ENCODE data around the gene INPP1.

DNA sequence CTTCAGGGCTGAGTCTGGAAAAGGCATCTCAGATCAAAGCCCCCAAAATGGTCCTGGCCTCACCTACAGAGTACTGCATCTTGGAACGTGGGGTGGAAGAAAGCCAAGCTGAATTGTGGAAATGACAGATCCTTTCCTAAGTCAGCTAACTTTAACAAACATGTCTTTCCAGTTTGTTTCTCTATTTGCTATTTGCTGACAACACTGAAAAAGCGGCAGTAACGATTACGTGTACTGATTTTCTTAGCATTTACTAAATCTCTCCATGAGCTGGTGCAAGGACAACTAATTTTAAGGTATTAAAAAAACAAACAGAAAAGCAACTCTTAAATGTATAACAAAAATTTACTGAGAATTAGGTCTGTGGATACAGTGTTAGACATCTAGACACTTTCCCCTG is 24.9 kb upstream of the INPP1 start:
- TF ChIP-seq, protein P1, sequence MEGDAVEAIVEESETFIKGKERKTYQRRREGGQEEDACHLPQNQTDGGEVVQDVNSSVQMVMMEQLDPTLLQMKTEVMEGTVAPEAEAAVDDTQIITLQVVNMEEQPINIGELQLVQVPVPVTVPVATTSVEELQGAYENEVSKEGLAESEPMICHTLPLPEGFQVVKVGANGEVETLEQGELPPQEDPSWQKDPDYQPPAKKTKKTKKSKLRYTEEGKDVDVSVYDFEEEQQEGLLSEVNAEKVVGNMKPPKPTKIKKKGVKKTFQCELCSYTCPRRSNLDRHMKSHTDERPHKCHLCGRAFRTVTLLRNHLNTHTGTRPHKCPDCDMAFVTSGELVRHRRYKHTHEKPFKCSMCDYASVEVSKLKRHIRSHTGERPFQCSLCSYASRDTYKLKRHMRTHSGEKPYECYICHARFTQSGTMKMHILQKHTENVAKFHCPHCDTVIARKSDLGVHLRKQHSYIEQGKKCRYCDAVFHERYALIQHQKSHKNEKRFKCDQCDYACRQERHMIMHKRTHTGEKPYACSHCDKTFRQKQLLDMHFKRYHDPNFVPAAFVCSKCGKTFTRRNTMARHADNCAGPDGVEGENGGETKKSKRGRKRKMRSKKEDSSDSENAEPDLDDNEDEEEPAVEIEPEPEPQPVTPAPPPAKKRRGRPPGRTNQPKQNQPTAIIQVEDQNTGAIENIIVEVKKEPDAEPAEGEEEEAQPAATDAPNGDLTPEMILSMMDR (IDR thresholded peaks at IDR 0.05; ENCODE audit: low read depth, low read length, missing input control): no peak
- TF ChIP-seq SP1 (IDR thresholded peaks at IDR 0.05) (no peak), TAF1 (conservative IDR thresholded peaks at IDR 0.05) (no peak), YY1 (IDR thresholded peaks at IDR 0.05) (no peak), FOXA1 (IDR thresholded peaks at IDR 0.05) (no peak), GABPA (IDR thresholded peaks at IDR 0.05 in 1 of 2, conservative IDR thresholded peaks at IDR 0.05 in 1 of 2) (no peak), JUND (IDR thresholded peaks at IDR 0.05) (no peak), EGR1 (IDR thresholded peaks at IDR 0.05; ENCODE audit: low read depth in 2 of 2) (no peak)
- TF ChIP-seq, protein P2, sequence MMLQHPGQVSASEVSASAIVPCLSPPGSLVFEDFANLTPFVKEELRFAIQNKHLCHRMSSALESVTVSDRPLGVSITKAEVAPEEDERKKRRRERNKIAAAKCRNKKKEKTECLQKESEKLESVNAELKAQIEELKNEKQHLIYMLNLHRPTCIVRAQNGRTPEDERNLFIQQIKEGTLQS (IDR thresholded peaks at IDR 0.05): no peak
- TF ChIP-seq, protein P3, sequence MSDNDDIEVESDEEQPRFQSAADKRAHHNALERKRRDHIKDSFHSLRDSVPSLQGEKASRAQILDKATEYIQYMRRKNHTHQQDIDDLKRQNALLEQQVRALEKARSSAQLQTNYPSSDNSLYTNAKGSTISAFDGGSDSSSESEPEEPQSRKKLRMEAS (IDR thresholded peaks at IDR 0.05): no peak
- TF ChIP-seq, protein P4, sequence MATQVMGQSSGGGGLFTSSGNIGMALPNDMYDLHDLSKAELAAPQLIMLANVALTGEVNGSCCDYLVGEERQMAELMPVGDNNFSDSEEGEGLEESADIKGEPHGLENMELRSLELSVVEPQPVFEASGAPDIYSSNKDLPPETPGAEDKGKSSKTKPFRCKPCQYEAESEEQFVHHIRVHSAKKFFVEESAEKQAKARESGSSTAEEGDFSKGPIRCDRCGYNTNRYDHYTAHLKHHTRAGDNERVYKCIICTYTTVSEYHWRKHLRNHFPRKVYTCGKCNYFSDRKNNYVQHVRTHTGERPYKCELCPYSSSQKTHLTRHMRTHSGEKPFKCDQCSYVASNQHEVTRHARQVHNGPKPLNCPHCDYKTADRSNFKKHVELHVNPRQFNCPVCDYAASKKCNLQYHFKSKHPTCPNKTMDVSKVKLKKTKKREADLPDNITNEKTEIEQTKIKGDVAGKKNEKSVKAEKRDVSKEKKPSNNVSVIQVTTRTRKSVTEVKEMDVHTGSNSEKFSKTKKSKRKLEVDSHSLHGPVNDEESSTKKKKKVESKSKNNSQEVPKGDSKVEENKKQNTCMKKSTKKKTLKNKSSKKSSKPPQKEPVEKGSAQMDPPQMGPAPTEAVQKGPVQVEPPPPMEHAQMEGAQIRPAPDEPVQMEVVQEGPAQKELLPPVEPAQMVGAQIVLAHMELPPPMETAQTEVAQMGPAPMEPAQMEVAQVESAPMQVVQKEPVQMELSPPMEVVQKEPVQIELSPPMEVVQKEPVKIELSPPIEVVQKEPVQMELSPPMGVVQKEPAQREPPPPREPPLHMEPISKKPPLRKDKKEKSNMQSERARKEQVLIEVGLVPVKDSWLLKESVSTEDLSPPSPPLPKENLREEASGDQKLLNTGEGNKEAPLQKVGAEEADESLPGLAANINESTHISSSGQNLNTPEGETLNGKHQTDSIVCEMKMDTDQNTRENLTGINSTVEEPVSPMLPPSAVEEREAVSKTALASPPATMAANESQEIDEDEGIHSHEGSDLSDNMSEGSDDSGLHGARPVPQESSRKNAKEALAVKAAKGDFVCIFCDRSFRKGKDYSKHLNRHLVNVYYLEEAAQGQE (IDR thresholded peaks at IDR 0.05): no peak

All from liver (tissue), 3 donors.